ENCODE results near the gene WNK3.

GRCh38 chrX:54280466-54280865, 77.4 kb downstream of the WNK3 start:
- TF ChIP-seq CTCF (IDR thresholded peaks at IDR 0.05) (no peak), POLR2A (IDR thresholded peaks at IDR 0.05) (no peak)

Measured in lower leg skin (tissue), 3 donors.